ENCODE measurements around the gene ITIH3. TPM values are rescaled to one million over a fixed set of nuclear protein-coding genes. Genes with fewer than 3 reads are reported as not detected.

ITIH3 gene
- total RNA-seq, 1 experiment from 2014 or later, result not detected

DNA sequence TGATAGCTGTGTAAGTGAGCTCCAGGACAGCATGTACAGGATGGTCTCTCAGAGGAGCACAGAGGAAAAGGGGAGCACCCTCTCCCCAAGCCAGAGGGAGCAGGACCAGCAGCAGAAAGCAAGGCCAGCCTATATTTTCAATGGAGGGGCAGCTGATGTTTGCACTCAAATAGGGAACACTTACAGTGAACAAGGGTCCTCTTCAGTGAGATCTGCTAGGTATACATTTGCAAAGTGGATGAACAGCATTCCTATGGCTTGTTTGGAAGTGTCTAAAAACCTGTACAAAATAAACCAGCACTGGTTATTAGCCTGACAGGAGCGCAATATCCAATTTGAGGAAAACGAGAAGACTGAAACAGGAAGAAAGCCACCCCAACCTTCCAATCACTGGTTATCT, 57.8 kb downstream of the ITIH3 start:
- Histone ChIP-seq H2BK12ac (ENCODE audit: insufficient read length, low read depth, low read length) (no peak overlapping the region), H3K56ac (ENCODE audit: insufficient read length, low read depth, low read length) (no peak overlapping the region), H3K23ac (ENCODE audit: insufficient read length, low read depth, low read length) (no peak overlapping the region), H2BK20ac (ENCODE audit: low read depth, low read length, poor library complexity, severe bottlenecking) (no peak overlapping the region), H3K18ac (ENCODE audit: insufficient read length, low read depth, low read length) (no peak overlapping the region), H3T11ph (ENCODE audit: low read length) (no peak overlapping the region), H3K14ac (ENCODE audit: insufficient read depth, low read length) (no peak overlapping the region), H3K4ac (ENCODE audit: low read depth, low read length) (no peak overlapping the region), H2BK5ac (ENCODE audit: insufficient read length, low read length) (no peak overlapping the region), H4K20me1 (ENCODE audit: control insufficient read depth, insufficient read depth, insufficient read length) (no peaks in the 10 kb centered on the region), H4K91ac (ENCODE audit: insufficient read length, low read depth, low read length) (no peak overlapping the region), H3K27me3 (ENCODE audit: insufficient read depth, low read length) (no peaks in the 10 kb centered on the region), H4K8ac (replicated peaks; ENCODE audit: insufficient read length, low read depth, low read length) (no peak overlapping the region), H2AFZ (ENCODE audit: low read length) (no peak overlapping the region), H4K5ac (ENCODE audit: insufficient read length, low read depth, low read length) (no peak overlapping the region), H3K9me3 (ENCODE audit: control insufficient read depth, low read depth, low read length) (no peaks in the 10 kb centered on the region), H3K4me1 (ENCODE audit: insufficient read depth, low read length) (no peaks in the 10 kb centered on the region), H3K4me2 (ENCODE audit: insufficient read depth, insufficient read length, low read length) (no peak overlapping the region), H3K9ac (ENCODE audit: extremely low read depth, insufficient read length, low read length) (no peak overlapping the region), H2BK15ac (ENCODE audit: low read depth, low read length) (no peak overlapping the region), H2AK5ac (ENCODE audit: insufficient read length, low read length) (no peak overlapping the region), H3K79me1 (ENCODE audit: insufficient read depth, low read depth, low read length, poor library complexity, severe bottlenecking) (no peaks in the 10 kb centered on the region), H3K79me2 (ENCODE audit: insufficient read depth, low read length) (no peaks in the 10 kb centered on the region), H3K27ac (ENCODE audit: insufficient read length, low read depth, low read length) (no peak overlapping the region), H3K23me2 (ENCODE audit: insufficient read length, low read depth, low read length, poor library complexity, severe bottlenecking) (no peaks in the 10 kb centered on the region), H2BK120ac (ENCODE audit: low read depth, low read length, poor library complexity, severe bottlenecking) (no peak overlapping the region)
- H3K9me3 Mint-ChIP-seq, result no peaks in the 10 kb centered on the region; a peak in 1 of 5 replicates
- peaks cover 2 to 3% of the 10 kb centered on the region in 2 experiments for H3K4me1 Mint-ChIP-seq
- no peak for DNase-seq
- peaks cover 14 to 36% (median 27%) of the 10 kb centered on the region in 3 experiments for H3K36me3 Mint-ChIP-seq (ENCODE audit: insufficient read depth in 1 of 3, low read depth in 3 of 3)
- WGBS (ENCODE audit: extremely low coverage, insufficient read length, low lambda C conversion rate), result no CpG with 5 or more reads among the region's 2 CpGs
- H3K4me3 Mint-ChIP-seq, result no peak overlapping the region
- H3K27ac Mint-ChIP-seq, result peak overlapping the region in 1 of 3 experiments; percentile 41; a peak in 1 of 7 replicates
- TF ChIP-seq CTCF (conservative IDR thresholded peaks at IDR 0.05), result no peak
- no peaks in the 10 kb centered on the region for H3K27me3 Mint-ChIP-seq (ENCODE audit: low read depth)

Data from H9 (cell line).